Lower leg skin (tissue), 3 donors: Measurements from ENCODE around the gene KCNJ3.

ENCODE experiments used
- CTCF ChIP-seq, 3 donors: fragments of 450-650 bp; IDR thresholded peaks; one replicate each; pipeline ENCODE4 v1.5.1; 2016; ENCODE audit warnings: antibody characterized with exemption in 3 of 3, mild to moderate bottlenecking in 3 of 3, moderate library complexity in 2 of 3
- POLR2A ChIP-seq, 2 donors: fragments of 450-650 bp; IDR thresholded peaks; one replicate each; pipeline ENCODE4 v1.6.1; 2016 to 2017; ENCODE audit warnings: antibody characterized with exemption in 2 of 2, mild to moderate bottlenecking in 1 of 2, moderate library complexity in 1 of 2

GRCh38 chr2:154720651-154721050 is 22.2 kb downstream of the KCNJ3 start:
- no peak for TF ChIP-seq CTCF (IDR thresholded peaks at IDR 0.05)
- no peak for TF ChIP-seq POLR2A (IDR thresholded peaks at IDR 0.05)
